ENCODE data around the gene NDFIP1.
"Not testable (repeated sequence)": the region's sequence is repeated elsewhere in the genome, so short reads cannot be mapped to it uniquely, and the experiment has no call there.

Gene NDFIP1

DNA sequence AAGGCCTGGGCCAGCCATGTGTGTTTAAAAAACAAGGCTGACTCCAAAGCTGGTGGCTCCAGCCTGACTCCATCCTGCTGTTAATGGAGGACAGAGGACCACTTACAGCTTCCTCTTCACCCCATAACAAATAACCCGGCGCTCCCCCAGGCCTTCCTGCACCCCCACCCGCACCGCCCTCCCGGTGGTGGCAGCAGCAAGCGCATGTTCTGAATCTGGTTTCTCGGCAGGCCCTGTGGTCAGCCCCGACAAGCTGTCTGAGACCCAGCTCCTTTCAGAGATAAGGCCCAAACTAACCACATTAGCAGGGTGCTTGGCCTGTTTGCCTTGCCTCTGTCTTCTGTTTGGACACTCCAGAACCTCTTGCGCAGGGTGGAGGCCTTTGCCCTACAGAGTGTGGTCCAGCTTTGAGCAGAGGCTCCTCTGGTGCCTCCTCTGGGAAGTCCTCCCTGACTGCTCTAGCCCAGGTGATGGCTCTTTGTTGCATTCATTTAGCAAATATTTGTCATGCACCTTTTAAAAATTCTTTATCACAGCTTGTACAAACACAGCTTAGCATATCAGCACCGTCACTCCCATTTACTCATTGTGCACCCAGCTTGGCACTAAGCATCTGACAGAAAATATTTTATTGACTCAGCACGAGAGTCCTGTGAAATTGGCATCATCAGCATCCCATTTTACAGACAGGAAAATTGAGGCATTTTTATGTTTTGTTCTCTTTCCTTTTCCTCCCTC lies 78.4 kb downstream of the NDFIP1 start:
- in situ Hi-C loops (cut with HindIII; ENCODE audit: low sequenced_read_pairs) = no loop called here

DNA sequence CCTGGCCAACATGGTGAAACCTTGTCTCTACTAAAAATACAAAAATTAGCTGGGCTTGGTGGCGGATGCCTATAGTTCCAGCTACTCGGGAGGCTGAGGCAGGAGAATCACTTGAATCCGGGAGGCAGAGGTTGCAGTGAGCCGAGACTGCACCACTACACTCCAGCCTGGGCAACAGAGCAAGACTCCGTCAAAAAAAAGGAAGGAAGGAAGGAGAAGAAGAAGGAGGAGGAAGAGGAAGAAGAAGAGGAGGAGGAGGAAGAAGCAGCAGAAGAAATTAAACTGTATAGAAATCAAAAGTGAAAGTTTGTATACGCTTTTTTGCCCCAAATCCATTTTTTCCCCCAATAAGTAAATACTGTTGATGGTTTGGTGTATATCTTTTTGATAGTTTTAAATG lies 80.1 kb downstream of the NDFIP1 start:
- H3K4me3 ChIP-seq (ENCODE audit: low read depth, low read length); DNase-seq (ENCODE audit: low read depth, low spot score); in situ Hi-C loops (cut with HindIII; ENCODE audit: low sequenced_read_pairs): not testable (repeated sequence)

More for the DNA sequence above, 78.4 kb downstream of the NDFIP1 start:
- H3K4me3 ChIP-seq (ENCODE audit: low read depth, low read length) = no peak overlapping the region
- peak; percentile 24 for DNase-seq (ENCODE audit: low read depth, low spot score)
- no peak for TF ChIP-seq CTCF (IDR thresholded peaks at IDR 0.05; ENCODE audit: low read depth, low read length)

DNA sequence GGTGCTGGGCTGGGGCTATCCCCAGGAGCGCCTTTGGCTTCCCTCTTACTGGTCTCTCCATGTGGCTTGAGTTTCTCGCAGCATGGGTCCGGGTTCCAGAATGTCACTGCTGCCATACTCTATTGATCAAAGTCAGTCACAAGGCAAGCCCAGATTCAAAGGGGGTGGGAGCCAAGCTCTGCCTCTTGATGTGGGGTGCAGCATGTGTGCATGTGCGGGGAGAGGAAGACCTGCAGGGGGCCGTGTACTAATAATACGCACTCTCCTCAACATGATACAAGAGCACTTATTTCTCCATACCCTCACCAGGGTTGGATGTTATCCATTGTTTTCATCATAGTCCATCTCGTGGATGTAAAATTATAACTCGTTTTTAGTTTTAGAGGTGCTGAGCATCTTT lies 81.2 kb downstream of the NDFIP1 start:
- in situ Hi-C loops (cut with HindIII; ENCODE audit: low sequenced_read_pairs) = no loop called here
- DNase-seq (ENCODE audit: low read depth, low spot score) = no peak
- H3K4me3 ChIP-seq (ENCODE audit: low read depth, low read length) = no peak overlapping the region
- TF ChIP-seq CTCF (IDR thresholded peaks at IDR 0.05; ENCODE audit: low read depth, low read length) = no peak

GRCh38 chr5:142191776-142192175 lies 83.2 kb downstream of the NDFIP1 start:
- no peak for TF ChIP-seq CTCF (IDR thresholded peaks at IDR 0.05; ENCODE audit: low read depth, low read length)
- in situ Hi-C loops (cut with HindIII; ENCODE audit: low sequenced_read_pairs) = no loop called here
- no peak for DNase-seq (ENCODE audit: low read depth, low spot score)
- H3K4me3 ChIP-seq (ENCODE audit: low read depth, low read length) = no peak overlapping the region

- no peak overlapping the region for H3K4me3 ChIP-seq (ENCODE audit: low read depth, low read length)
- TF ChIP-seq CTCF (IDR thresholded peaks at IDR 0.05; ENCODE audit: low read depth, low read length) = no peak
- in situ Hi-C loops (cut with HindIII; ENCODE audit: low sequenced_read_pairs) = no loop called here
- DNase-seq (ENCODE audit: low read depth, low spot score) = no peak
Measured at GRCh38 chr5:142192286-142193113, 83.9 kb downstream of the NDFIP1 start.

DNA sequence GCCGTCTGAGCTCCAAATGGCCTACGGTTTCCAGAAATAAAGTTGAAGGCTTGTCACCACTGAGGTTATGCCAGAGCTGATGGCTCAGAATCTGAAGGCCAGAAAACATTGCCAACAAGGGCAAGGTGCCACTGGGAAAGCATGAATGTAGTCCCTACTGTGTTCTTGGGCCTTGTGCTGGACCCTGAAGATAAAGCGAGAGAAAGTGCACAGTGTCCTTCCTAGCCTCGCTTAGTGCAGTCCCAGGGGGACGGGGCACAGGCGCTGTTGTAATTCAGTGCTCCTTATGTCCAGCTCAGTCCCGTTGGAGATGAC lies 84.5 kb downstream of the NDFIP1 start:
- H3K4me3 ChIP-seq (ENCODE audit: low read depth, low read length) = no peak overlapping the region
- in situ Hi-C loops (cut with HindIII; ENCODE audit: low sequenced_read_pairs) = no loop called here
- no peak for DNase-seq (ENCODE audit: low read depth, low spot score)
- no peak for TF ChIP-seq CTCF (IDR thresholded peaks at IDR 0.05; ENCODE audit: low read depth, low read length)

DNA sequence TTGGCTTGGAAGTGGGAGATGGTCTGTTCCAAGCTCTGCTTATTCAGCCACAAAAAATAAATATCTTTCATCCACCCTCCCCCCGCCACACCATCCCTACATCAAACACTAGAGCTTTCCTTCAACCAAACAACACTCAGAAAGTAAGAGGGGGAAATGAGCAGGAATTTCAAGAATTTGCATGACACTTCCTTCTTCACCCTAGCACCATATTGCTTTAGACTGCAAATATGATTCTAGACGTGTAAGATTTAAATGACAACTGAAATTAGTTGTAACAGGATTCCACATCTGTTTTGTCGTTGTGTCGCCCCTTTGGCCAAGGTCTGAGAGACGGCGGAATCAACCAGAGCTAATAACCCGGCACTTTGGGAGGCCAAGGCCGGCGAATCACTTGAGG lies 88.5 kb downstream of the NDFIP1 start:
- no peak for TF ChIP-seq CTCF (IDR thresholded peaks at IDR 0.05; ENCODE audit: low read depth, low read length)
- no peak for DNase-seq (ENCODE audit: low read depth, low spot score)
- H3K4me3 ChIP-seq (ENCODE audit: low read depth, low read length) = no peak overlapping the region
- in situ Hi-C loops (cut with HindIII; ENCODE audit: low sequenced_read_pairs) = no loop called here

All from astrocyte of the spinal cord (primary cell).